Calu3 (cell line): ENCODE measurements around the gene ANGPTL4. TPM values are rescaled to one million over a fixed set of nuclear protein-coding genes. Genes with fewer than 3 reads are reported as not detected.
"Not testable (repeated sequence)": the region's sequence is repeated elsewhere in the genome, so short reads cannot be mapped to it uniquely, and the experiment has no call there.

Experiments
- BruUV-seq: library from RNA; stranded (reverse); fragments of 400-500 nt; replicated peaks from 2 replicates; lab custom pipeline; 2021; lab: Mats Ljungman, UMichigan
- CTCF ChIA-PET: fragments of 300-600 bp; sonication (Branson Sonifier 250); formaldehyde crosslinking; loops from one replicate; lab custom pipeline; 2022; ENCODE audit warnings: antibody characterized with exemption; lab: Charles Lee
- DNase-seq: peaks from one replicate; pipeline ENCODE4 v3.0.0; 2022
- H3K27ac Mint-ChIP-seq: one replicate; pipeline ENCODE4 v1.8.0; 2022; ENCODE audit warnings: mixed read lengths; ENCODE audit not compliant: unreplicated experiment
- H3K27me3 Mint-ChIP-seq: one replicate; pipeline ENCODE4 v1.8.0; 2022; ENCODE audit warnings: mixed read lengths; ENCODE audit not compliant: unreplicated experiment
- H3K36me3 Mint-ChIP-seq: one replicate; pipeline ENCODE4 v1.8.0; 2022; ENCODE audit warnings: mild to moderate bottlenecking, moderate library complexity, mixed read lengths; ENCODE audit not compliant: insufficient read depth, unreplicated experiment
- H3K4me1 Mint-ChIP-seq: one replicate; pipeline ENCODE4 v1.8.0; 2022; ENCODE audit warnings: mild to moderate bottlenecking, low read depth, mixed read lengths; ENCODE audit not compliant: unreplicated experiment
- H3K4me3 Mint-ChIP-seq: one replicate; pipeline ENCODE4 v1.8.0; 2022; ENCODE audit warnings: mild to moderate bottlenecking, low read depth, moderate library complexity, mixed read lengths; ENCODE audit not compliant: unreplicated experiment
- H3K9me3 Mint-ChIP-seq: one replicate; pipeline ENCODE4 v1.8.0; 2022; ENCODE audit warnings: low read depth, mixed read lengths; ENCODE audit not compliant: unreplicated experiment
- intact Hi-C: fragments of 100-400 bp; cut with micrococcal nuclease; formaldehyde crosslinking; loops from one replicate; pipeline ENCODE4 v1.10.0; 2022; ENCODE audit not compliant: unreplicated experiment
- total RNA-seq: library from RNA; stranded (reverse); gene quantifications from 2 replicates; pipeline ENCODE4 v1.2.3, GENCODE V29; 2022
- TF ChIP-seq, protein P1 (sequence below): fragments of 200-600 bp; IDR thresholded peaks from one replicate; pipeline ENCODE4 v1.8.0; 2022; ENCODE audit warnings: antibody characterized with exemption; ENCODE audit not compliant: unreplicated experiment

Gene ANGPTL4
- total RNA-seq, 1 experiment from 2014 or later, result 0.97 TPM

GRCh38 chr19:8377598-8377997, 13.6 kb downstream of the ANGPTL4 start:
- intact Hi-C loops, result no loop called here
- H3K4me3 Mint-ChIP-seq, result no peak overlapping the region
- CTCF ChIA-PET, result interaction anchor here (0.6 kb wide), 1 partner anchor 46 kb away, joined by 6 read pairs; no protein-coding TSS in a partner anchor
- H3K27me3 Mint-ChIP-seq, result no peaks in the 10 kb centered on the region
- no peaks in the 10 kb centered on the region for H3K36me3 Mint-ChIP-seq
- H3K27ac Mint-ChIP-seq, result no peak overlapping the region
- no peak for DNase-seq
- BruUV-seq, result no TSS peak
- no peaks in the 10 kb centered on the region for H3K4me1 Mint-ChIP-seq
- no peaks in the 10 kb centered on the region for H3K9me3 Mint-ChIP-seq
- TF ChIP-seq, protein P1, sequence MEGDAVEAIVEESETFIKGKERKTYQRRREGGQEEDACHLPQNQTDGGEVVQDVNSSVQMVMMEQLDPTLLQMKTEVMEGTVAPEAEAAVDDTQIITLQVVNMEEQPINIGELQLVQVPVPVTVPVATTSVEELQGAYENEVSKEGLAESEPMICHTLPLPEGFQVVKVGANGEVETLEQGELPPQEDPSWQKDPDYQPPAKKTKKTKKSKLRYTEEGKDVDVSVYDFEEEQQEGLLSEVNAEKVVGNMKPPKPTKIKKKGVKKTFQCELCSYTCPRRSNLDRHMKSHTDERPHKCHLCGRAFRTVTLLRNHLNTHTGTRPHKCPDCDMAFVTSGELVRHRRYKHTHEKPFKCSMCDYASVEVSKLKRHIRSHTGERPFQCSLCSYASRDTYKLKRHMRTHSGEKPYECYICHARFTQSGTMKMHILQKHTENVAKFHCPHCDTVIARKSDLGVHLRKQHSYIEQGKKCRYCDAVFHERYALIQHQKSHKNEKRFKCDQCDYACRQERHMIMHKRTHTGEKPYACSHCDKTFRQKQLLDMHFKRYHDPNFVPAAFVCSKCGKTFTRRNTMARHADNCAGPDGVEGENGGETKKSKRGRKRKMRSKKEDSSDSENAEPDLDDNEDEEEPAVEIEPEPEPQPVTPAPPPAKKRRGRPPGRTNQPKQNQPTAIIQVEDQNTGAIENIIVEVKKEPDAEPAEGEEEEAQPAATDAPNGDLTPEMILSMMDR, result no peak

DNA sequence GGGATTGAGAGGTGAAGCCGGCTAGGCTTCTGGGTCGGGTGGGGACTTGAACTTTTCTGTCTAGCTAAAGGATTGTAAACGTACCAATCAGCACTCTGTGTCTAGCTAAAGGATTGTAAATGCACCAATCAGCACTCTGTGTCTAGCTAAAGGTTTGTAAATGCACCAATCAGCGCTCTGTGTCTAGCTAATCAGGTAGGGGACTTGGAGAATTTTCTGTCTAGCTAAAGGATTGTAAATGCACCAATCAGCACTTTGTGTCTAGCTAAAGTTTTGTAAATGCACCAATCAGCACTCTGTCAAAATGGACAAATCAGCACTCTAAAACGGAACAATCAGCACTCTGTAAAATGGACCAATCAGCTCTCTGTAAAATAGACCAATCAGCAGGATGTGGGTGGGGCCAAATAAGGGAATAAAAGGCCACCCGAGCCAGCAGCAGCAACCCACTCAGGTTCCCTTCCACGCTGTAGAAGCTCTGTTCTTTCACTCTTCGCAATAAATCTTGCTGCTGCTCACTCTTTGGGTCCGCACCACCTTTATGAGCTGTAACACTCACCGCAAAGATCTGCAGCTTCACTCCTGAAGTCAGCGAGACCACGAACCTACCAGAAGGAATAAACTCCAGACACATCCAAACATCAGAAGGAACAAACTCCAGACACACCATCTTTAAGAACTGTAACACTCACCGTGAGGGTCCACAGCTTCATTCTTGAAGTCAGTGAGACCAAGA, 15.4 kb downstream of the ANGPTL4 start:
- H3K27ac Mint-ChIP-seq, H3K27me3 Mint-ChIP-seq, H3K4me3 Mint-ChIP-seq, DNase-seq, H3K36me3 Mint-ChIP-seq, intact Hi-C loops, CTCF ChIA-PET, H3K9me3 Mint-ChIP-seq, H3K4me1 Mint-ChIP-seq, BruUV-seq: not testable (repeated sequence)

- H3K4me3 Mint-ChIP-seq, CTCF ChIA-PET, BruUV-seq, DNase-seq, H3K27ac Mint-ChIP-seq, H3K9me3 Mint-ChIP-seq, intact Hi-C loops, H3K27me3 Mint-ChIP-seq: not testable (repeated sequence)
- Mint-ChIP-seq H3K36me3 (peaks cover 11% of the 10 kb centered on the region), H3K4me1 (peaks cover 18% of the 10 kb centered on the region)
These were observed 20.6 kb downstream of the ANGPTL4 start for GRCh38 chr19:8384569-8384968.

DNA sequence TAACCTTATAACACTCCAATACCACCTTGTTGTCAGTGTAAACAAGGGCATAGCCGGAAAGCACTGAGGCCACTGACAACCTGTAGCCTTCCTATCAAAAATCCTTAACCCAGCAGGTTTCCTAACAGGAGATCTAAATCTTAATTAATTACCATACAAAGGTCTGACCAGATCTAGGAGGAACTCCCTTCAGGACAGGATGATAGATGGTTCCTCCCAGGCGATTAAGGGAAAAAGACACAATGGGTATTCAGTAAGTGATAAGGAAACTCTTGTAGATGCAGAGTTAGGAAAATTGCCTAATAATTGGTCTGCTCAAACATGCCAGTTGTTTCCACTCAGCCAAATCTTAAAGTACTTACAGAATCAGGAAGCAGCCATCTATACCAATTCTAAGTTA, 21.1 kb downstream of the ANGPTL4 start:
- H3K4me1 Mint-ChIP-seq, result peaks cover 18% of the 10 kb centered on the region
- H3K9me3 Mint-ChIP-seq, H3K4me3 Mint-ChIP-seq, DNase-seq, H3K27ac Mint-ChIP-seq, H3K27me3 Mint-ChIP-seq, CTCF ChIA-PET, intact Hi-C loops, BruUV-seq: not testable (repeated sequence)
- peaks cover 17% of the 10 kb centered on the region for H3K36me3 Mint-ChIP-seq

DNA sequence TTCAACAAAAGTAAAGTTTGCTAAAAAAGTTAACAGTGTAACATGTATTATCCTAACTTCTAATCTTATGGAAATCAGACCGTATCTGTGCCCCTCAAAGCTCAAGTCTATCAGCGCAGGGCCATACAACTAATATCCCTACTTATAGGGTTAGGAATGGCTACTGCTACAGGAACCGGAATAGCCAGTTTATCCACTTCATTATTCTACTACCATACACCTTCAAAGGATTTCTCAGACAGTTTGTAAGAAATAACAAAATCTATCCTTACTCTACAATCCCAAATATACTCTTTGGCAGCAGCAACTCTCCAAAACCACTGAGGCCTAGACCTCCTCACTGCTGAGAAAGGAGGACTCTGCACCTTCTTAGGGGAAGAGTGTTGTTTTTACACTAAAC, 21.6 kb downstream of the ANGPTL4 start:
- CTCF ChIA-PET, DNase-seq, H3K27me3 Mint-ChIP-seq, H3K4me3 Mint-ChIP-seq, BruUV-seq, intact Hi-C loops, H3K9me3 Mint-ChIP-seq: not testable (repeated sequence)
- Mint-ChIP-seq H3K36me3 (peaks cover 21% of the 10 kb centered on the region), H3K4me1 (peaks cover 18% of the 10 kb centered on the region), H3K27ac (peak overlapping the region; percentile 58)

DNA sequence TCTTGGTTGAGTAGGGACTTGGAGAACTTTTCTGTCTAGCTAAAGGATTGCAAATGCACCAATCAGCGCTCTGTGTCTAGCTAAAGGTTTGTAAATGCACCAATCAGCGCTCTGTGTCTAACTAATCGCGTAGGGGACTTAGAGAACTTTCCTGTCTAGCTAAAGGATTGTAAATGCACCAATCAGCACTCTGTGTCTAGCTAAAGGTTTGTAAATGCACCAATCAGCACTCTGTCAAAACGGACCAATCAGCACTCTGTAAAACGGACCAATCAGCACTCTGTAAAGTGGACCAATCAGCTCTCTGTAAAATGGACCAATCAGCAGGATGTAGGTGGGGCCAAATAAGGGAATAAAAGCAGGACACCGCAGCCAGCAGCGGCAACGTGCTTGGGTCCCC, 22.5 kb downstream of the ANGPTL4 start:
- DNase-seq, H3K4me3 Mint-ChIP-seq, H3K27me3 Mint-ChIP-seq, H3K27ac Mint-ChIP-seq, intact Hi-C loops, CTCF ChIA-PET, H3K9me3 Mint-ChIP-seq, BruUV-seq: not testable (repeated sequence)
- Mint-ChIP-seq H3K36me3 (peaks cover 25% of the 10 kb centered on the region), H3K4me1 (peaks cover 18% of the 10 kb centered on the region)
